SH-SY5Y (cell line): ENCODE measurements around the gene PVR.

Experiments
- GATA2 ChIP-seq: IDR thresholded peaks from 2 replicates; pipeline ENCODE4 v1.6.1; 2011; ENCODE audit warnings: mild to moderate bottlenecking, low read depth, low read length
- GATA3 ChIP-seq: IDR thresholded peaks from 2 replicates; pipeline ENCODE4 v1.6.1; 2011; ENCODE audit warnings: low read depth, mild to moderate bottlenecking, low read length, moderate library complexity

- TF ChIP-seq GATA3 = no peak
- TF ChIP-seq GATA2 = no peak
These were observed 47.1 kb upstream of the PVR start for GRCh38 chr19:44596428-44597130.
